Fibroblast of lung (primary cell): ENCODE results near the gene WHRN. TPM values are rescaled to one million over a fixed set of nuclear protein-coding genes. Genes with fewer than 3 reads are reported as not detected.

Source experiments
- DNase-seq, 2 donors: peaks; one replicate each; pipeline versions ENCODE4 v3.0.0 to v3.0.0-alpha.2; 2010; ENCODE audit warnings: low read depth in 2 of 2
- H2AFZ ChIP-seq: 2 replicates; pipeline ENCODE4 v1.5.1; 2012; ENCODE audit warnings: low read length, control low read depth, inconsistent platforms
- H3K27ac ChIP-seq: 2 replicates; pipeline ENCODE4 v1.5.1; 2011; ENCODE audit warnings: low read length, control low read depth; ENCODE audit not compliant: insufficient read depth
- H3K27me3 ChIP-seq: 2 replicates; pipeline ENCODE4 v1.5.1; 2011; ENCODE audit warnings: mild to moderate bottlenecking, low read length; ENCODE audit not compliant: control insufficient read depth, insufficient read depth
- H3K36me3 ChIP-seq: 2 replicates; pipeline ENCODE4 v1.5.1; 2011; ENCODE audit warnings: low read length; ENCODE audit not compliant: control insufficient read depth, insufficient read depth
- H3K4me1 ChIP-seq: 2 replicates; pipeline ENCODE4 v1.5.1; 2011; ENCODE audit warnings: low read length; ENCODE audit not compliant: control insufficient read depth, insufficient read depth; ENCODE audit errors: extremely low read depth
- H3K4me2 ChIP-seq: 2 replicates; pipeline ENCODE4 v1.5.1; 2011; ENCODE audit warnings: low read length, control low read depth; ENCODE audit not compliant: insufficient read depth; ENCODE audit errors: extremely low read depth
- H3K4me3 ChIP-seq, 4 experiments: fragments of 200-600 bp in 1 of 4; sonication (generic) in 1 of 4; replicated peaks in 1 of 4; 2 replicates each; pipeline ENCODE4 v1.5.1; 2011 to 2016; ENCODE audit warnings: low read length in 4 of 4, low read depth in 3 of 4, mild to moderate bottlenecking in 3 of 4, control low read depth in 2 of 4, inconsistent platforms in 1 of 4, mixed read lengths in 1 of 4; ENCODE audit not compliant: insufficient read depth in 1 of 4; ENCODE audit errors: control extremely low read depth in 1 of 4
- H3K79me2 ChIP-seq: 2 replicates; pipeline ENCODE4 v1.5.1; 2012; ENCODE audit warnings: mild to moderate bottlenecking, low read length, inconsistent platforms; ENCODE audit not compliant: control insufficient read depth, insufficient read depth
- H3K9ac ChIP-seq: 2 replicates; pipeline ENCODE4 v1.5.1; 2011; ENCODE audit warnings: mild to moderate bottlenecking, low read length, control low read depth; ENCODE audit not compliant: insufficient read depth
- H3K9me3 ChIP-seq: 2 replicates; pipeline ENCODE4 v1.5.1; 2012; ENCODE audit warnings: low read depth, low read length; ENCODE audit not compliant: control insufficient read depth, insufficient read depth
- H4K20me1 ChIP-seq: 2 replicates; pipeline ENCODE4 v1.5.1; 2011; ENCODE audit warnings: low read length; ENCODE audit not compliant: control insufficient read depth, insufficient read depth; ENCODE audit errors: extremely low read depth
- CTCF ChIP-seq, 2 donors: IDR thresholded peaks in 1 of 2; conservative IDR thresholded peaks in 1 of 2; 1 replicate in 1 of 2; 2 replicates in 1 of 2; pipeline ENCODE4 v1.5.1; 2011 to 2012; ENCODE audit warnings: low read length in 2 of 2, control low read depth in 1 of 2, inconsistent platforms in 1 of 2, low read depth in 1 of 2, mild to moderate bottlenecking in 1 of 2
- EZH2 ChIP-seq: IDR thresholded peaks from 2 replicates; pipeline ENCODE4 v1.5.1; 2012; ENCODE audit warnings: low read length, control low read depth, mild to moderate bottlenecking; ENCODE audit errors: missing control alignments
- polyA plus RNA-seq, 2 donors: library from polyadenylated mRNA; depleted of rRNA in 1 of 2; stranded (reverse) in 1 of 2; unstranded in 1 of 2; fragments of >200 nt; gene quantifications; 2 replicates each; pipeline ENCODE4 v1.2.1, GENCODE V29; 2011 to 2012; ENCODE audit warnings: missing spikeins in 1 of 2
- total RNA-seq: library from RNA; depleted of rRNA; stranded (reverse); fragments of >200 nt; gene quantifications from 2 replicates; pipeline ENCODE4 v1.2.1, GENCODE V29; 2014

The WHRN gene
- total and polyA plus RNA-seq, 2 donors (not counting 1 experiment from before 2014, with no cell fraction given), result 0.16 to 1.8 TPM

DNA sequence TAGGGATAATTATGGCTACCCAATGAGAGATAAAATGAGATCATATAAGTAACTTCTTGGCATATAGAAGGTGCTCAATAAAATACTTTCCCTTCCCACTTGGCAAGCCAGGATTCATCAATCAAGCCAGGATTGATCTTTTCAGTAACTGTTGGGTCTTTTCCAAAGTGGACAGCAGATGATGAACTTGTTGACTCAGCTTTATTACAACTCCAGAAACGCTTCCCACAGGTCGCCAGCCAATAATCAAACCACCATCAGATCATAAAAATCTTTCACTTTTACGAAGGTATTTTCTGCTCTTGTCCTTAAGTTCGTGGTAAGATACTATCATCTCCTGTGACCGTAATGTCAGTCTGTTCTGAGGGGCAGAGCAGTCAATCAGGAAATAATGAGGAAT lies 39.8 kb upstream of the WHRN start:
- H3K9me3 ChIP-seq, result no peaks in the 10 kb centered on the region
- TF ChIP-seq EZH2, result no peak
- no peak for TF ChIP-seq CTCF (conservative IDR thresholded peaks at IDR 0.05 in 1 of 2, IDR thresholded peaks at IDR 0.05 in 1 of 2; ENCODE audit: low read depth in 1 of 2, low read length in 2 of 2)
- no peaks in the 10 kb centered on the region for H3K4me1 ChIP-seq
- no peak overlapping the region for H2AFZ ChIP-seq
- no peaks in the 10 kb centered on the region for H3K36me3 ChIP-seq
- no peak for DNase-seq
- H3K79me2 ChIP-seq, result no peaks in the 10 kb centered on the region
- no peak overlapping the region for H3K27ac ChIP-seq
- H3K27me3 ChIP-seq, result peaks cover 18% of the 10 kb centered on the region
- no peaks in the 10 kb centered on the region for H4K20me1 ChIP-seq
- no peak overlapping the region for H3K9ac ChIP-seq
- no peak overlapping the region for H3K4me3 ChIP-seq
- H3K4me2 ChIP-seq, result no peak overlapping the region

DNA sequence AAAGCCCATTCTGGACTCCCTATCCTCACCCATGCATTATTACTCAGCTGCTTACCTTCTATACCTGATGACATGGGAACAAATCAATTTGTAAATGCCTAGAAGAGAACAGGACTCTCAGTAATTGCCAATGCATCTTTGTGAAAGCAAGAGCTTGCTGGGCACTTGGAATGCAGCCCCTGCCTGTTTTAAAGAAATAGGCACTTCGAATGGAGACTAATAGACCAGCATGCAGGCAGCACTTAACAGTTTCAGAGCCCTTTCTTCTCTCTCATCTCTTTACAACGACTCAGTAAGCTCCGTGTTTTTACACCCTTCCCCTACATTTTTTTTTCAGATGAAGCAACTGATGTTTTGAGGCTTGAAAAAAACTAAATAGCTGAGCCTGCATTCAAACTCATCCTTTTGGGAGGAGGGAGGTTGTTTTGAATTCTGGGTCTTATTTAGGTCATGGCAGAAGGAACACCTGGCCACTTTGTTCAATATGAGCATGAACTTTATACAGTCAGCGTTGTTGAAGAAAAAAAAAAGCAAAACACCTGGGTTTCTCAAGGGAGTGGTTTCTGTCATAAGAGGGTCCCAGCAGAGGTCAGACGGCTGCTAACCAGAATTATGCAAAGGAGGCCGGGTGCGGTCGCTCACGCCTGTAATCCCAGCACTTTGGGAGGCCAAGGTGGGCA lies 34.6 kb upstream of the WHRN start:
- Histone ChIP-seq H3K4me1 (no peaks in the 10 kb centered on the region), H3K9me3 (no peaks in the 10 kb centered on the region), H3K36me3 (no peaks in the 10 kb centered on the region), H3K27me3 (peaks cover 7% of the 10 kb centered on the region), H3K4me3 (no peak overlapping the region), H2AFZ (no peak overlapping the region), H3K27ac (no peak overlapping the region), H4K20me1 (no peaks in the 10 kb centered on the region), H3K79me2 (no peaks in the 10 kb centered on the region), H3K4me2 (no peak overlapping the region), H3K9ac (no peak overlapping the region)
- TF ChIP-seq CTCF (conservative IDR thresholded peaks at IDR 0.05 in 1 of 2, IDR thresholded peaks at IDR 0.05 in 1 of 2; ENCODE audit: low read depth in 1 of 2, low read length in 2 of 2), result no peak
- no peak for TF ChIP-seq EZH2
- DNase-seq, result no peak

- H3K4me3 ChIP-seq, result no peak overlapping the region
- H3K9me3 ChIP-seq, result no peaks in the 10 kb centered on the region
- H3K9ac ChIP-seq, result no peak overlapping the region
- no peak overlapping the region for H3K27ac ChIP-seq
- H3K36me3 ChIP-seq, result no peaks in the 10 kb centered on the region
- H4K20me1 ChIP-seq, result no peaks in the 10 kb centered on the region
- no peak for DNase-seq
- H3K27me3 ChIP-seq, result peaks cover 3% of the 10 kb centered on the region
- no peak overlapping the region for H2AFZ ChIP-seq
- no peaks in the 10 kb centered on the region for H3K79me2 ChIP-seq
- H3K4me1 ChIP-seq, result no peaks in the 10 kb centered on the region
- H3K4me2 ChIP-seq, result no peak overlapping the region
- TF ChIP-seq EZH2 (no peak), CTCF (conservative IDR thresholded peaks at IDR 0.05 in 1 of 2, IDR thresholded peaks at IDR 0.05 in 1 of 2; ENCODE audit: low read depth in 1 of 2, low read length in 2 of 2) (no peak)
Measured at GRCh38 chr9:114538241-114538640, 33.0 kb upstream of the WHRN start.
